Bronchial epithelial cell (primary cell): ENCODE data around the gene LOXL3. TPM values are rescaled to one million over a fixed set of nuclear protein-coding genes. Genes with fewer than 3 reads are reported as not detected.
A peak's percentile ranks its signal among the peaks of the same experiment; 100 is the strongest.
"Not testable (repeated sequence)": the region's sequence is repeated elsewhere in the genome, so short reads cannot be mapped to it uniquely, and the experiment has no call there.

Source experiments
- DNase-seq: peaks from one replicate; pipeline ENCODE4 v3.0.0-alpha.2; 2010; ENCODE audit warnings: low read depth
- FAIRE-seq: peaks from 2 replicates; lab custom pipeline; 2011; peaks lifted over from hg19 to GRCh38; lab: Jason Lieb, UNC
- H3K27me3 ChIP-seq: 2 replicates; pipeline ENCODE4 v1.5.1; 2011; ENCODE audit warnings: low read length; ENCODE audit not compliant: control insufficient read depth, insufficient read depth
- H3K36me3 ChIP-seq: 2 replicates; pipeline ENCODE4 v1.5.1; 2011; ENCODE audit warnings: low read length; ENCODE audit not compliant: control insufficient read depth, insufficient read depth
- H3K4me3 ChIP-seq: 2 replicates; pipeline ENCODE4 v1.5.1; 2011; ENCODE audit warnings: mild to moderate bottlenecking, low read depth, low read length, control low read depth
- CTCF ChIP-seq: IDR thresholded peaks from 2 replicates; pipeline ENCODE4 v1.5.1; 2011; ENCODE audit warnings: mild to moderate bottlenecking, moderate library complexity, low read length, control low read depth, inconsistent platforms; ENCODE audit not compliant: insufficient read depth, severe bottlenecking
- total RNA-seq: library from RNA; depleted of rRNA; stranded (reverse); fragments of >200 nt; gene quantifications from 2 replicates; pipeline ENCODE4 v1.2.1, GENCODE V29; 2014

The LOXL3 gene
- total RNA-seq, 1 donor from 2014 or later: 0.53 TPM

GRCh38 chr2:74489906-74490305 is 63.8 kb downstream of the LOXL3 start:
- DNase-seq (no peak), FAIRE-seq (no peak)
- H3K36me3 ChIP-seq: peaks cover 15% of the 10 kb centered on the region
- TF ChIP-seq CTCF: no peak
- no peaks in the 10 kb centered on the region for H3K27me3 ChIP-seq
- H3K4me3 ChIP-seq: no peak overlapping the region

- Histone ChIP-seq H3K27me3 (no peaks in the 10 kb centered on the region), H3K4me3 (no peak overlapping the region), H3K36me3 (peaks cover 14% of the 10 kb centered on the region)
- FAIRE-seq (no peak), DNase-seq (no peak)
- TF ChIP-seq CTCF: no peak
These were observed 64.9 kb downstream of the LOXL3 start for GRCh38 chr2:74488643-74489481.

GRCh38 chr2:74486141-74486540 is 67.6 kb downstream of the LOXL3 start:
- Histone ChIP-seq H3K4me3 (no peak overlapping the region), H3K36me3 (peaks cover 6% of the 10 kb centered on the region), H3K27me3 (no peaks in the 10 kb centered on the region)
- DNase-seq (no peak), FAIRE-seq (no peak)
- no peak for TF ChIP-seq CTCF

GRCh38 chr2:74483675-74484164 is 70.0 kb downstream of the LOXL3 start:
- H3K27me3 ChIP-seq, H3K36me3 ChIP-seq, FAIRE-seq, DNase-seq: not testable (repeated sequence)
- H3K4me3 ChIP-seq: peak overlapping the region; percentile 91

GRCh38 chr2:74482801-74483674 is 70.7 kb downstream of the LOXL3 start, which contains the start of the genes CCDC142 and TTC31:
CCDC142 (minus strand) TSS chr2:74482998; CDS start chr2:74482837, 161 bp downstream.
TTC31 (plus strand) TSS chr2:74483081; CDS start chr2:74483096, 15 bp downstream.
- H3K36me3 ChIP-seq: peaks cover 6% of the 10 kb centered on the region
- no peaks in the 10 kb centered on the region for H3K27me3 ChIP-seq
- peak within 1 kb of the TSS; percentile 91 for H3K4me3 ChIP-seq
- peak; percentile 95 for TF ChIP-seq CTCF
- DNase-seq: peak; percentile 89
- no peak for FAIRE-seq

Other genes starting within 250 kb of the LOXL3 start
- gene SLC4A5, start 210.5 kb downstream of the LOXL3 start, total RNA-seq: under 0.01 and 0.90 TPM in 2 replicates
- gene DCTN1, start 173.6 kb downstream of the LOXL3 start, total RNA-seq: 65.8 and 79.8 TPM in 2 replicates
- gene C2orf81, start 132.3 kb downstream of the LOXL3 start, total RNA-seq: 0.26 TPM in 2 replicates
- gene WDR54, start 132.2 kb downstream of the LOXL3 start, total RNA-seq: 26.9 and 31.6 TPM in 2 replicates
- gene RTKN, start 112.0 kb downstream of the LOXL3 start, total RNA-seq: 22.1 and 24.1 TPM in 2 replicates
- 13.7 and 26.6 TPM in 2 replicates for gene INO80B, start 98.9 kb downstream of the LOXL3 start, total RNA-seq
- 31.1 and 50.3 TPM in 2 replicates for gene WBP1, start 95.5 kb downstream of the LOXL3 start, total RNA-seq
- 49.5 and 50.6 TPM in 2 replicates for gene MOGS, start 88.6 kb downstream of the LOXL3 start, total RNA-seq
- gene MRPL53, start 81.3 kb downstream of the LOXL3 start, total RNA-seq: 45.6 and 57.9 TPM in 2 replicates
- gene CCDC142, start 70.9 kb downstream of the LOXL3 start, total RNA-seq: 12.1 and 12.8 TPM in 2 replicates
- gene TTC31, start 70.9 kb downstream of the LOXL3 start, total RNA-seq: 5.8 and 6.8 TPM in 2 replicates
- 0.53 and 0.77 TPM in 2 replicates for gene LBX2, start 54.3 kb downstream of the LOXL3 start, total RNA-seq
- gene PCGF1, start 46.2 kb downstream of the LOXL3 start, total RNA-seq: 35.5 and 41.5 TPM in 2 replicates
- not detected in 2 replicates for gene TLX2, start 39.5 kb downstream of the LOXL3 start, total RNA-seq
- gene DQX1, start 27.7 kb downstream of the LOXL3 start, total RNA-seq: 1.6 and 5.6 TPM in 2 replicates
- 176 and 198 TPM in 2 replicates for gene AUP1, start 24.2 kb downstream of the LOXL3 start, total RNA-seq
- gene HTRA2, start 24.0 kb downstream of the LOXL3 start, total RNA-seq: 29.1 and 67.7 TPM in 2 replicates
- 0.51 and 1.1 TPM in 2 replicates for gene DOK1, start 778 bp upstream of the LOXL3 start, total RNA-seq
- gene M1AP, start 94.4 kb upstream of the LOXL3 start, total RNA-seq: 0.53 and 1.0 TPM in 2 replicates
- gene SEMA4F, start 100.3 kb upstream of the LOXL3 start, total RNA-seq: 3.2 and 5.1 TPM in 2 replicates